Transverse colon (tissue), 4 donors: ENCODE results near the gene DUSP21. TPM values are rescaled to one million over a fixed set of nuclear protein-coding genes. Genes with fewer than 3 reads are reported as not detected.

Experiments
- DNase-seq: peaks from one replicate; pipeline ENCODE4 v3.0.0-alpha.2; 2019
- H3K27ac ChIP-seq, 4 donors: fragments of 200-600 bp; sonication (generic); 2 replicates each; pipeline ENCODE4 v1.5.1; 2016 to 2018; ENCODE audit warnings: inconsistent platforms in 4 of 4
- H3K27me3 ChIP-seq: fragments of 200-600 bp; sonication (generic); 2 replicates; pipeline ENCODE4 v1.5.1; 2017; ENCODE audit warnings: inconsistent platforms
- H3K36me3 ChIP-seq, 4 donors: fragments of 200-600 bp; sonication (generic); 2 replicates each; pipeline ENCODE4 v1.5.1; 2017 to 2019; ENCODE audit warnings: inconsistent platforms in 4 of 4
- H3K4me1 ChIP-seq, 4 donors: fragments of 200-600 bp; sonication (generic); 2 replicates each; pipeline ENCODE4 v1.5.1; 2017 to 2020; ENCODE audit warnings: inconsistent platforms in 4 of 4
- H3K4me3 ChIP-seq, 4 donors: fragments of 200-600 bp; sonication (generic); 1 replicate in 1 of 4; 2 replicates in 3 of 4; pipeline versions ENCODE4 v1.5.1 to v1.6.1; 2017 to 2019; ENCODE audit warnings: inconsistent platforms in 4 of 4
- H3K9me3 ChIP-seq, 2 donors: fragments of 200-600 bp; sonication (generic); 2 replicates each; pipeline ENCODE4 v1.5.1; 2017 to 2019; ENCODE audit warnings: inconsistent platforms in 2 of 2
- CTCF ChIP-seq, 5 experiments: fragments of 200-600 bp in 3 of 5; fragments of 450-650 bp in 2 of 5; sonication (generic) in 3 of 5; IDR thresholded peaks; 1 replicate in 2 of 5; 2 replicates in 3 of 5; pipeline ENCODE4 v1.5.1; 2016 to 2017; ENCODE audit warnings: antibody characterized with exemption in 5 of 5, inconsistent platforms in 3 of 5, mild to moderate bottlenecking in 2 of 5, moderate library complexity in 1 of 5
- EP300 ChIP-seq: sonication (generic); formaldehyde crosslinking; IDR thresholded peaks from one replicate; pipeline ENCODE4 v1.6.1; 2017; ENCODE audit warnings: antibody characterized with exemption, low read depth
- POLR2A ChIP-seq: fragments of 450-650 bp; IDR thresholded peaks from one replicate; pipeline ENCODE4 v1.6.1; 2016; ENCODE audit warnings: antibody characterized with exemption, mild to moderate bottlenecking, moderate library complexity
- POLR2AphosphoS5 ChIP-seq, 3 donors: sonication (generic); formaldehyde crosslinking; IDR thresholded peaks; one replicate each; pipeline ENCODE4 v1.6.1; 2016; ENCODE audit warnings: antibody characterized with exemption in 3 of 3
- WGBS, 2 donors: methylation state at CpG; one replicate each; pipeline ENCODE4 v1.1.5; 2018; ENCODE audit warnings: low coverage in 1 of 2; 5-methylcytosine and 5-hydroxymethylcytosine counted together
- in situ Hi-C, 4 donors: fragments of 200-750 bp; cut with MboI; loops; one replicate each; pipeline versions ENCODE4 v1.15.0 to v1.15.1; 2017; ENCODE audit warnings: low sequenced_read_pairs in 3 of 4, low pct_ligation_motif_present in 1 of 4, low pct_unique_long_range_greater_than_20kb in 1 of 4
- intact Hi-C: fragments of 100-400 bp; cut with DNase I; formaldehyde crosslinking; loops from one replicate; pipeline ENCODE4 v1.15.1; 2023; ENCODE audit warnings: low total_unique reads
- total RNA-seq, 4 donors: library from RNA; depleted of rRNA; stranded (reverse); fragments of >200 nt; gene quantifications; one replicate each; pipeline ENCODE4 v1.1.0, GENCODE V29; 2016

The DUSP21 gene
- total RNA-seq, 4 donors from 2014 or later, result not detected

- Histone ChIP-seq H3K27me3 (no peaks in the 10 kb centered on the region), H3K4me1 (peaks cover 4 to 20% (median 6%) of the 10 kb centered on the region in 4 donors), H3K9me3 (no peaks in the 10 kb centered on the region), H3K27ac (peak overlapping the region; percentile 98 to 100 (median 100)), H3K36me3 (no peaks in the 10 kb centered on the region), H3K4me3 (peak overlapping the region in 2 of 4 donors; percentile 89 to 96)
- 60 to 62% methylated on average over 2 to 15 of the region's 16 CpGs for WGBS, 2 donors
- peak; percentile 29 for DNase-seq
- in situ Hi-C loops, result no loop called here
- intact Hi-C loops, result no loop called here
- no peak for TF ChIP-seq POLR2A
Observed at GRCh38 chrX:44871114-44871645, 27.4 kb downstream of the DUSP21 start.

- Histone ChIP-seq H3K9me3 (no peaks in the 10 kb centered on the region), H3K4me1 (peaks cover 4 to 23% (median 7%) of the 10 kb centered on the region in 4 donors), H3K36me3 (no peaks in the 10 kb centered on the region), H3K27me3 (no peaks in the 10 kb centered on the region), H3K27ac (peak overlapping the region; percentile 98 to 100 (median 100)), H3K4me3 (peak overlapping the region; percentile 89 to 99 (median 96))
- TF ChIP-seq POLR2AphosphoS5 (IDR thresholded peaks at IDR 0.05) (no peak), EP300 (no peak), CTCF (IDR thresholded peaks at IDR 0.05) (no peak), POLR2A (no peak)
- in situ Hi-C loops (no loop called here), intact Hi-C loops (no loop called here)
- peak; percentile 65 for DNase-seq
- WGBS, 2 donors, result 1% methylated on average over 52 of the region's 60 CpGs; no CpG with 5 or more reads in 1 of the 2 donors
Observed at GRCh38 chrX:44871931-44872820, 28.4 kb downstream of the DUSP21 start.

DNA sequence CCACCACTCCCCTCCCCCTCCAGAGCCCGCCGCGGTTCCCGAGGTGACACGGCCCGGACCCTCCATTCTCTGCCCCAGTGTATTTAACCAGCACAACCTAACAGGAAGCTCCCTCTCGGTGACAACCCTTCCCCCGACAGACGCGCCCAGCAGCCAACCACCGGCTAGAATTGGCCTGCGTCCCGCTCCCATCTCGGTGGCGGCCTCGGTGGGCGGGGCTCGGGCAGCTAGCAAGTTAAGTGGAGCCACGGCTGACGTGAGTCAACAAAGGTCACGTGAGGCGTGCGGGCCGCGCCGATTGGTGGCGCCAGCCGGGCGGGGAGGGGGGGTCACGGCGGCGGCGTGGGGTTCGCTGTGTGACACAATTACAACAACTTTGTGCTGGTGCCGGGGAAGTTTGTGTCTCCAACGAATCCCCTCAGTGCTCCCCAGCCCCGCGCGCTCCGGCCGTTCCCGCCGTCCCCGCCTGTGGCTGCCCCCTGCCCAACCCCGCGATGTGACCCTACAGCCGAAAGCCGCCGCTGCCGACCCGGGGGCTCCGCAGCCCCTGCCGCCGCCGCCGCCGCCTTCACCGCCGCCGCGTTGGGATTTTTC, 29.1 kb downstream of the DUSP21 start, which contains the start of gene KDM6A:
TSS of gene KDM6A (plus strand) at position 368 of the 594 bp plus-strand sequence. CDS start 364 bp downstream, outside the sequence.
- Histone ChIP-seq H3K36me3 (no peaks in the 10 kb centered on the region), H3K27ac (peak within 1 kb of the TSS; percentile 98 to 100 (median 100)), H3K27me3 (no peaks in the 10 kb centered on the region), H3K4me3 (peak within 1 kb of the TSS; percentile 89 to 99 (median 96)), H3K9me3 (no peaks in the 10 kb centered on the region), H3K4me1 (peaks cover 5 to 23% (median 7%) of the 10 kb centered on the region in 4 donors)
- WGBS, 2 donors, result 0% methylated on average over 25 of the region's 61 CpGs; no CpG with 5 or more reads in 1 of the 2 donors
- in situ Hi-C loops (no loop called here), intact Hi-C loops (no loop called here)
- DNase-seq, result peak; percentile 100
- TF ChIP-seq POLR2A (peak; percentile 71), EP300 (no peak), POLR2AphosphoS5 (IDR thresholded peaks at IDR 0.05) (peak; percentile 84 to 91 (median 89)), CTCF (IDR thresholded peaks at IDR 0.05) (no peak)

GRCh38 chrX:44873415-44874276, 29.8 kb downstream of the DUSP21 start:
- 1% methylated on average over 81 of the region's 99 CpGs; no CpG with 5 or more reads in 1 of the 2 donors for WGBS, 2 donors
- DNase-seq, result peak; percentile 57
- H3K36me3 ChIP-seq, result no peaks in the 10 kb centered on the region
- intact Hi-C loops, result no loop called here
- H3K4me3 ChIP-seq, result peak overlapping the region; percentile 89 to 97 (median 96)
- TF ChIP-seq POLR2A, result no peak
- peak in 1 of 5 experiments; percentile 20 for TF ChIP-seq CTCF (IDR thresholded peaks at IDR 0.05)
- no peak for TF ChIP-seq EP300
- peak in 1 of 3 donors; percentile 6 for TF ChIP-seq POLR2AphosphoS5 (IDR thresholded peaks at IDR 0.05)
- peak overlapping the region; percentile 98 to 100 (median 100) for H3K27ac ChIP-seq
- no peaks in the 10 kb centered on the region for H3K9me3 ChIP-seq
- H3K4me1 ChIP-seq, result peaks cover 5 to 23% (median 10%) of the 10 kb centered on the region in 4 donors
- H3K27me3 ChIP-seq, result no peaks in the 10 kb centered on the region
- in situ Hi-C loops, result no loop called here
